ENCODE measurements around the gene TUBA4B. TPM values are rescaled to one million over a fixed set of nuclear protein-coding genes. Genes with fewer than 3 reads are reported as not detected.

TUBA4B gene
- polyA plus RNA-seq, 1 experiment: not detected

GRCh38 chr2:219245148-219245898 lies 7.7 kb upstream of the TUBA4B start, which contains the start of the genes GLB1L and STK16:
TSS of gene GLB1L (minus strand) at chr2:219245444. CDS start at chr2:219243573, 1,871 bp downstream.
TSS of gene STK16 (plus strand) at chr2:219245479. CDS start at chr2:219246000, 521 bp downstream.
- CTCF ChIA-PET: interaction anchor here (0.7 to 3.7 kb wide), 12 partner anchors 8 to 74 kb away, joined by 3 to 22 read pairs (median 4); partner anchors contain the start of genes ANKZF1, ATG9A, DNAJB2 and TUBA4A
- H3K36me3 ChIP-seq (ENCODE audit: control insufficient read depth, insufficient read depth, low read length): peaks cover 10% of the 10 kb centered on the region
- H3K27me3 ChIP-seq (ENCODE audit: control insufficient read depth, insufficient read depth, low read length): no peaks in the 10 kb centered on the region
- DNase-seq (ENCODE audit: low read depth): no peak
- POLR2A ChIA-PET: interaction anchor here (0.6 to 1.1 kb wide), 4 partner anchors 15 to 1392 kb away, joined by 3 to 5 read pairs (median 3); partner anchors contain the start of genes ANKZF1 and ATG9A
- no peak for TF ChIP-seq CTCF (IDR thresholded peaks at IDR 0.05; ENCODE audit: insufficient read depth, low read depth, low read length)
- H3K4me3 ChIP-seq (ENCODE audit: low read depth, low read length): peak within 1 kb of the TSS; percentile 90

GRCh38 chr2:219245899-219246230 lies 7.2 kb upstream of the TUBA4B start:
- ChIA-PET CTCF (interaction anchor here (0.7 to 3.7 kb wide), 8 partner anchors 16 to 285 kb away, joined by 3 to 22 read pairs (median 5); partner anchors contain the start of genes ANKZF1, ATG9A and DNAJB2), POLR2A (interaction anchor here (0.6 to 1.1 kb wide), 2 partner anchors 16 to 65 kb away, joined by 3 to 5 read pairs; partner anchors contain the start of genes ANKZF1 and ATG9A)
- Histone ChIP-seq H3K36me3 (ENCODE audit: control insufficient read depth, insufficient read depth, low read length) (peaks cover 10% of the 10 kb centered on the region), H3K4me3 (ENCODE audit: low read depth, low read length) (peak overlapping the region; percentile 90), H3K27me3 (ENCODE audit: control insufficient read depth, insufficient read depth, low read length) (no peaks in the 10 kb centered on the region)
- no peak for DNase-seq (ENCODE audit: low read depth)
- TF ChIP-seq CTCF (IDR thresholded peaks at IDR 0.05; ENCODE audit: insufficient read depth, low read depth, low read length): no peak

GRCh38 chr2:219246559-219246958 lies 6.5 kb upstream of the TUBA4B start:
- POLR2A ChIA-PET: no interaction called here
- no peak for DNase-seq (ENCODE audit: low read depth)
- TF ChIP-seq CTCF (IDR thresholded peaks at IDR 0.05; ENCODE audit: insufficient read depth, low read depth, low read length): no peak
- CTCF ChIA-PET: interaction anchor here (0.7 to 3.7 kb wide), 4 partner anchors 48 to 284 kb away, joined by 3 to 22 read pairs (median 4); no protein-coding TSS in a partner anchor
- peaks cover 10% of the 10 kb centered on the region for H3K36me3 ChIP-seq (ENCODE audit: control insufficient read depth, insufficient read depth, low read length)
- no peaks in the 10 kb centered on the region for H3K27me3 ChIP-seq (ENCODE audit: control insufficient read depth, insufficient read depth, low read length)
- no peak overlapping the region for H3K4me3 ChIP-seq (ENCODE audit: low read depth, low read length)

GRCh38 chr2:219247678-219248642 lies 5.1 kb upstream of the TUBA4B start:
- Histone ChIP-seq H3K36me3 (ENCODE audit: control insufficient read depth, insufficient read depth, low read length) (peaks cover 10% of the 10 kb centered on the region), H3K4me3 (ENCODE audit: low read depth, low read length) (no peak overlapping the region), H3K27me3 (ENCODE audit: control insufficient read depth, insufficient read depth, low read length) (no peaks in the 10 kb centered on the region)
- no peak for DNase-seq (ENCODE audit: low read depth)
- ChIA-PET POLR2A (interaction anchor here (1.3 kb wide), 1 partner anchor 18 kb away, joined by 3 read pairs; the partner anchor contains the start of genes ANKZF1 and ATG9A), CTCF (interaction anchor here (0.9 to 9.5 kb wide), 4 partner anchors 26 to 47 kb away, joined by 3 to 61 read pairs (median 9); partner anchors contain the start of gene DNAJB2)
- no peak for TF ChIP-seq CTCF (IDR thresholded peaks at IDR 0.05; ENCODE audit: insufficient read depth, low read depth, low read length)
